ENCODE measurements around the gene CDC14C.
"Not testable (repeated sequence)": the region's sequence is repeated elsewhere in the genome, so short reads cannot be mapped to it uniquely, and the experiment has no call there.

- not testable (repeated sequence) for TF ChIP-seq CTCF (conservative IDR thresholded peaks at IDR 0.05 in 1 of 2, IDR thresholded peaks at IDR 0.05 in 1 of 2; ENCODE audit: low read depth in 1 of 2, low read length in 2 of 2); EZH2 (IDR thresholded peaks at IDR 0.05; ENCODE audit: low read length, missing control alignments)
Observed at GRCh38 chr7:48905686-48906085, 18.7 kb upstream of the CDC14C start.
